Urinary bladder (tissue), 4 donors: ENCODE results near the gene LMX1A. TPM values are rescaled to one million over a fixed set of nuclear protein-coding genes. Genes with fewer than 3 reads are reported as not detected.

Experiments
- DNase-seq: peaks from one replicate; pipeline ENCODE4 v3.0.0-alpha.2; 2015; ENCODE audit errors: extremely low spot score
- H3K27ac ChIP-seq: one replicate; pipeline ENCODE4 v1.5.1; 2013; ENCODE audit warnings: low read depth, mild to moderate bottlenecking, moderate library complexity
- H3K36me3 ChIP-seq: one replicate; pipeline ENCODE4 v1.6.1; 2013; ENCODE audit warnings: mild to moderate bottlenecking, moderate library complexity; ENCODE audit not compliant: insufficient read depth
- H3K4me1 ChIP-seq: one replicate; pipeline ENCODE4 v1.6.1; 2013; ENCODE audit warnings: mild to moderate bottlenecking, moderate library complexity; ENCODE audit not compliant: insufficient read depth
- H3K4me3 ChIP-seq: one replicate; pipeline ENCODE4 v1.5.1; 2013; ENCODE audit warnings: low read depth, low read length
- WGBS: extraction: QIAGEN DNeasy Blood & Tissue Kit; methylation state at CpG from one replicate; pipeline ENCODE4 v1.1.7; 2013; 5-methylcytosine and 5-hydroxymethylcytosine counted together
- polyA plus RNA-seq: library from polyadenylated mRNA; stranded (reverse); fragments of 200-250 nt; gene quantifications from one replicate; pipeline ENCODE4 v1.2.3, GENCODE V29; 2013
- total RNA-seq: library from RNA; depleted of rRNA; stranded (reverse); fragments of >200 nt; gene quantifications from one replicate; pipeline ENCODE4 v1.2.3, GENCODE V29; 2014
- donor health status: healthy with polysubstance abuse.
- donor health status: healthy.

The LMX1A gene
- total and polyA plus RNA-seq, 2 donors = 0.29 to 0.42 TPM

- Histone ChIP-seq H3K4me1 (no peaks in the 10 kb centered on the region), H3K27ac (no peak overlapping the region), H3K4me3 (no peak overlapping the region), H3K36me3 (no peaks in the 10 kb centered on the region)
- no peak for DNase-seq
- 67% methylated on average over 5 of the region's 5 CpGs for WGBS
Observed at GRCh38 chr1:165153182-165153581, 203.3 kb downstream of the LMX1A start.

- Histone ChIP-seq H3K27ac (no peak overlapping the region), H3K36me3 (no peaks in the 10 kb centered on the region), H3K4me1 (no peaks in the 10 kb centered on the region), H3K4me3 (no peak overlapping the region)
- WGBS = 26% methylated on average over 3 of the region's 3 CpGs
- no peak for DNase-seq
Observed at GRCh38 chr1:165152727-165153126, 203.8 kb downstream of the LMX1A start.

- 75% methylated on average over 5 of the region's 5 CpGs for WGBS
- no peaks in the 10 kb centered on the region for H3K36me3 ChIP-seq
Observed at GRCh38 chr1:165152109-165152508, 204.4 kb downstream of the LMX1A start.

More at GRCh38 chr1:165152109-165152508, 204.4 kb downstream of the LMX1A start:
- Histone ChIP-seq H3K4me1 (no peaks in the 10 kb centered on the region), H3K4me3 (no peak overlapping the region), H3K27ac (no peak overlapping the region)
- no peak for DNase-seq

Other genes with a start within 250 kb of the LMX1A start
- 4.5 TPM for gene RXRG, start 88.4 kb upstream of the LMX1A start, total RNA-seq
- gene RXRG, start 88.4 kb upstream of the LMX1A start, polyA plus RNA-seq = 1.7 TPM
- gene LRRC52, start 187.3 kb upstream of the LMX1A start, total RNA-seq = not detected
- not detected for gene LRRC52, start 187.3 kb upstream of the LMX1A start, polyA plus RNA-seq